ENCODE data around the gene CFAP46.
"Not testable (repeated sequence)": the region's sequence is repeated elsewhere in the genome, so short reads cannot be mapped to it uniquely, and the experiment has no call there.

The CFAP46 gene

GRCh38 chr10:132826524-132827422 lies 115.6 kb downstream of the CFAP46 start:
- DNase-seq (ENCODE audit: low spot score): no peak

GRCh38 chr10:132825783-132826523 lies 116.4 kb downstream of the CFAP46 start:
- DNase-seq (ENCODE audit: low spot score): not testable (repeated sequence)

- DNase-seq (ENCODE audit: low spot score): no peak
These were observed 122.3 kb downstream of the CFAP46 start for GRCh38 chr10:132820056-132820455.

- DNase-seq (ENCODE audit: low spot score): no peak
These were observed 124.6 kb downstream of the CFAP46 start for GRCh38 chr10:132817701-132818211.

GRCh38 chr10:132816718-132817117 lies 125.7 kb downstream of the CFAP46 start:
- DNase-seq (ENCODE audit: low spot score): no peak

- DNase-seq (ENCODE audit: low spot score): no peak
These were observed 127.1 kb downstream of the CFAP46 start for GRCh38 chr10:132815168-132815857.

- no peak for DNase-seq (ENCODE audit: low spot score)
These were observed 127.9 kb downstream of the CFAP46 start for GRCh38 chr10:132814469-132814856.

- DNase-seq (ENCODE audit: low spot score): no peak
These were observed 128.6 kb downstream of the CFAP46 start for GRCh38 chr10:132813560-132814468.

GRCh38 chr10:132813001-132813401 lies 129.4 kb downstream of the CFAP46 start:
- no peak for DNase-seq (ENCODE audit: low spot score)

GRCh38 chr10:132812520-132812919 lies 129.8 kb downstream of the CFAP46 start:
- DNase-seq (ENCODE audit: low spot score): no peak

- no peak for DNase-seq (ENCODE audit: low spot score)
These were observed 130.4 kb downstream of the CFAP46 start for GRCh38 chr10:132811891-132812481.

- no peak for DNase-seq (ENCODE audit: low spot score)
These were observed 131.3 kb downstream of the CFAP46 start for GRCh38 chr10:132810807-132811700.

GRCh38 chr10:132810141-132810806 lies 132.1 kb downstream of the CFAP46 start:
- DNase-seq (ENCODE audit: low spot score): no peak

GRCh38 chr10:132809232-132810140 lies 132.9 kb downstream of the CFAP46 start:
- no peak for DNase-seq (ENCODE audit: low spot score)

GRCh38 chr10:132808383-132809231 lies 133.8 kb downstream of the CFAP46 start:
- no peak for DNase-seq (ENCODE audit: low spot score)

GRCh38 chr10:132807621-132808049 lies 134.7 kb downstream of the CFAP46 start:
- no peak for DNase-seq (ENCODE audit: low spot score)

- DNase-seq (ENCODE audit: low spot score): no peak
These were observed 135.8 kb downstream of the CFAP46 start for GRCh38 chr10:132806561-132807003.
